GM12878 (cell line): Measurements from ENCODE around the gene MAPK1. TPM values are rescaled to one million over a fixed set of nuclear protein-coding genes. Genes with fewer than 3 reads are reported as not detected.

Experiments
- ASH2L ChIP-seq: fragments of 300-600, 200-600 bp; sonication (generic); IDR thresholded peaks from 2 replicates; pipeline ENCODE4 v1.6.1; 2017; ENCODE audit warnings: low read depth, mild to moderate bottlenecking, borderline replicate concordance
- CHD2 ChIP-seq: IDR thresholded peaks from 2 replicates; pipeline ENCODE4 v1.6.1; 2011; ENCODE audit warnings: low read depth, low read length, improper control_type of control experiment, borderline replicate concordance
- FOXK2 ChIP-seq: fragments of 450-650 bp; IDR thresholded peaks from 2 replicates; pipeline ENCODE4 v1.6.1; 2017; ENCODE audit warnings: mild to moderate bottlenecking, moderate library complexity
- HDAC2 ChIP-seq: fragments of 200-600 bp; sonication (generic); IDR thresholded peaks from 2 replicates; pipeline ENCODE4 v1.6.1; 2017
- HDAC6 ChIP-seq: fragments of 200-600 bp; sonication (generic); IDR thresholded peaks from one replicate; pipeline ENCODE4 v1.8.0; 2017; ENCODE audit warnings: antibody characterized with exemption; ENCODE audit not compliant: unreplicated experiment
- IKZF1 ChIP-seq: fragments of 450-650 bp; conservative IDR thresholded peaks from 2 replicates; pipeline ENCODE4 v1.6.1; 2017; ENCODE audit warnings: antibody characterized with exemption, mild to moderate bottlenecking
- MAX ChIP-seq: IDR thresholded peaks from 2 replicates; pipeline ENCODE4 v1.6.1; 2012; ENCODE audit warnings: low read depth, low read length, improper control_type of control experiment
- MEF2B ChIP-seq: fragments of 450-650 bp; IDR thresholded peaks from 2 replicates; pipeline ENCODE4 v1.6.1; 2018; ENCODE audit warnings: mild to moderate bottlenecking, moderate library complexity; ENCODE audit not compliant: partially characterized antibody, poor library complexity, severe bottlenecking
- MTA3 ChIP-seq: IDR thresholded peaks from 2 replicates; pipeline ENCODE4 v1.6.1; 2012; ENCODE audit warnings: low read length, inconsistent platforms, borderline replicate concordance
- MYC ChIP-seq: IDR thresholded peaks from 2 replicates; pipeline ENCODE4 v1.6.1; 2011; ENCODE audit warnings: mild to moderate bottlenecking, low read length, moderate library complexity, inconsistent platforms; ENCODE audit not compliant: insufficient read depth, insufficient replicate concordance, insufficient read length, severe bottlenecking
- NKRF ChIP-seq: fragments of 450-650 bp; conservative IDR thresholded peaks from 2 replicates; pipeline ENCODE4 v1.6.1; 2017; ENCODE audit warnings: mild to moderate bottlenecking, moderate library complexity
- NR2C1 ChIP-seq: fragments of 450-650 bp; IDR thresholded peaks from 2 replicates; pipeline ENCODE4 v1.6.1; 2017; ENCODE audit warnings: antibody characterized with exemption, mild to moderate bottlenecking, moderate library complexity
- REST ChIP-seq: IDR thresholded peaks from 2 replicates; pipeline ENCODE4 v1.6.1; 2012; ENCODE audit warnings: mild to moderate bottlenecking, low read depth, low read length
- SKIL ChIP-seq: fragments of 450-650 bp; IDR thresholded peaks from 2 replicates; pipeline ENCODE4 v1.6.1; 2017; ENCODE audit warnings: mild to moderate bottlenecking, low read depth, inconsistent platforms; ENCODE audit not compliant: poor library complexity, severe bottlenecking
- SMAD5 ChIP-seq: IDR thresholded peaks from 2 replicates; pipeline ENCODE4 v1.6.1; 2016; ENCODE audit warnings: antibody characterized with exemption, low read depth
- TCF3 ChIP-seq: IDR thresholded peaks from 2 replicates; pipeline ENCODE4 v1.6.1; 2012; ENCODE audit warnings: low read depth, mild to moderate bottlenecking, low read length, borderline replicate concordance; ENCODE audit not compliant: insufficient read depth
- WRNIP1 ChIP-seq: IDR thresholded peaks from 2 replicates; pipeline ENCODE4 v1.6.1; 2011; ENCODE audit warnings: low read depth, low read length, improper control_type of control experiment, borderline replicate concordance
- ZBED1 ChIP-seq: IDR thresholded peaks from 2 replicates; pipeline ENCODE4 v1.6.1; 2016; ENCODE audit warnings: borderline replicate concordance
- ZNF207 ChIP-seq: fragments of 450-650 bp; IDR thresholded peaks from 2 replicates; pipeline ENCODE4 v1.6.1; 2014; ENCODE audit warnings: antibody characterized with exemption, mild to moderate bottlenecking, borderline replicate concordance
- ZNF384 ChIP-seq: IDR thresholded peaks from 2 replicates; pipeline ENCODE4 v1.6.1; 2012; ENCODE audit warnings: low read depth, mild to moderate bottlenecking, low read length, improper control_type of control experiment, borderline replicate concordance
- polyA plus RNA-seq, 11 experiments: library from polyadenylated mRNA; depleted of rRNA in 4 of 11; unstranded in 6 of 11; stranded (reverse) in 5 of 11; fragments of >200 nt; fragmentation: Nextera tagmentation in 4 of 11; fragmentation: Illumina TruSeq in 1 of 11; extraction: Ambion mirVana in 4 of 11; extraction: Trizol in 1 of 11; gene quantifications; 1 replicate in 1 of 11; 2 replicates in 10 of 11; pipeline versions ENCODE4 v1.2.1 to v1.2.3, GENCODE V29; 2011 to 2016; ENCODE audit warnings: inconsistent platforms in 2 of 11, missing spikeins in 2 of 11, low read depth in 1 of 11
- total RNA-seq, 4 experiments: library from RNA; depleted of rRNA in 3 of 4; stranded (reverse); fragments of >200 nt in 3 of 4; fragmentation: Illumina TruSeq in 1 of 4; extraction: Trizol in 1 of 4; gene quantifications; 2 replicates each; pipeline versions ENCODE4 v1.2.1 to v1.2.3, GENCODE V29; 2013 to 2021

The MAPK1 gene
- total and polyA plus RNA-seq, 10 of the 15 experiments (the other 5 are each of a cell fraction or from before 2014, with no cell fraction given), result 7.0 to 123 (median 58.4) TPM

- TF ChIP-seq ZNF384, result 0 out of 2 replicates have a peak, but pooled peaks have one; percentile 6
- TF ChIP-seq NKRF, result peak; percentile 70
- TF ChIP-seq MTA3, result no peak; the same call in 1 of the 2 replicates
- TF ChIP-seq NR2C1, result no peak; the same call in 1 of the 2 replicates
- TF ChIP-seq SMAD5, result peak; percentile 60
- no peak for TF ChIP-seq WRNIP1
- TF ChIP-seq IKZF1, result peak; percentile 89
- TF ChIP-seq SKIL, result peak; percentile 98
- peak; percentile 25; the same call in 1 of the 2 replicates for TF ChIP-seq HDAC2
- peak; percentile 68 for TF ChIP-seq MAX
- no peak for TF ChIP-seq FOXK2
- TF ChIP-seq MEF2B, result peak; percentile 75
- peak; percentile 86; the same call in 1 of the 2 replicates for TF ChIP-seq ZNF207
- peak; percentile 53; the same call in 1 of the 2 replicates for TF ChIP-seq CHD2
- peak; percentile 19 for TF ChIP-seq HDAC6
- no peak for TF ChIP-seq REST
- TF ChIP-seq ASH2L, result peak; percentile 97; the same call in 1 of the 2 replicates
- peak; percentile 76 for TF ChIP-seq TCF3
- TF ChIP-seq ZBED1, result no peak; the same call in 1 of the 2 replicates
- TF ChIP-seq MYC, result peak; percentile 76
These were observed at the start of gene MAPK1 (continued) for GRCh38 chr22:21867528-21868266.
